Stimulated activated CD4-positive, alpha-beta T cell treated with anti-CD3 and anti-CD28 coated beads, Interleukin-2, amount 100 ng/mL, for 24 hours (primary cell): ENCODE results near the gene NATD1.
"Not testable (repeated sequence)": the region's sequence is repeated elsewhere in the genome, so short reads cannot be mapped to it uniquely, and the experiment has no call there.

Experiments used
- DNase-seq, 2 donors: peaks; one replicate each; pipeline ENCODE4 v3.0.0-alpha.2; 2020

NATD1 gene

DNA sequence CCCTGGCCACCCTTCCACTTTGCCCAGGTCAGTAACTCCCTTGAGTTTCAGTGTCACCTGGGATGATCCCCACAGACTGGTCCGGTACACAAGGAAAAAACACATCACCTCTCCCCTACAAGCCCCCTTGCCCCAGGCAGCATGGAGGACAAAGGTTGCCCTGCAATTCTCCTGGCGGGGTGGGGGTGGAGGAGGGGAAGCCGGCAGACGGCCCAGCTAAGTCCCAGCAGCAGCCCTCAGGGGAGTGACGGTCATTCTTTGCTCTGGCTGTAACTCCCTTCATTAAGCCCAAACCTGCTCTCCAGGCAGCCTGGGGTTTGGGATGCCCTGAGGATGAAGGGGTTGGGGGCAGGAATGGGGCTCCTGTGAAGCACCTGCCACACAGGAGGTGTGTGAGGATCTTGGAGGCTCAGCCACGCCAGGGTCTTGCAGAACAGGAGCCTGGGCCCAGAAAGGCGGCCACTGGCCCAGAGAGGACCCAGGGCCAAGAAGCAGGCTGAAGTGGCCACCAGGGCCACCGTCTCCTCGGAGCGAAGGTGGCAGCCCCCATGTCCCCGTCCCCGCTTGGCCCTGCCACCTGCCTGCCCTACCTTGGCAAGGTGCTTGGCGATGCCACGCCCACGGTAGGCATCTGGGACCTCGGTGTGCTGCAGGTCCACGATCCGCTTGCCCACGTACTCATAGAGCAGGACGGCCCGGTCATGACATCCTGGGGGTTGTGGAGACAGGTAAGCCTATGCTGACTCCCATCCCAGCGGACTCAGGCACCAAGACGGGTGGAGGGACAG is 9.5 kb downstream of the NATD1 start:
- DNase-seq: no peak

GRCh38 chr17:21242780-21243515 is 10.3 kb downstream of the NATD1 start:
- no peak for DNase-seq

DNA sequence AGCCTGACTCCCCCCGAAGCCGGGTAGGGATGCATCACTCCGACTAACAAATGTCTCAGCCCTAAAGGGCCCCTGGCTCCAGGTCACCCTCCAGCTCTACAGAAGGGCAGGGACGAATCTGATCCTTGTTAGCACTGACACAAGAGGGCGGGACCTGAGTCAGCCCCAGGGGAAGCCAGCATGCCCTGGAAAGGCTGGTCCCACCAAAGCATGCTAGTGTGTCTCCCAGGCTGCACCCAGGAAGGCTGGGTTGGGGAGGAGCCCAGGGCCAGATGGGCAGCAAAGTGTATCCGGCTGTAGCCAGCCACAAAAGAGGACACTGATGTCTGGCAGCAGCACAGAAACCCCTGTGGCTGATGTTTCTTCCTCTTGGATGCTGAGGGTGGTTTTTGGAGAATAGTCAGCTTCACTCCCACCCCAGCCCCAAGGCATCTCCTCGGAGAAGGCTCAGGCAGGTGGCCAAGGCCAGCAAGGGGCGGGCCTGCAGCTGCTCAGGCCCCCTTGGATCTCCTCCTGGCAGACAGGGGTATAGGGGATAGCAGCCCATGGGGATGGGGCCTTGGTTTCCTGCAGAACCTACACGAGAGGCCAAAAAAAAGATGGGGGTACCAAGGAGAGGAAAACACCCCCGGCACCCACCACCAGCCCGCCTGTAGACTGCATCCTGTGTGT is 11.0 kb downstream of the NATD1 start:
- no peak for DNase-seq

- DNase-seq: no peak
Measured at GRCh38 chr17:21241564-21241963, 11.6 kb downstream of the NATD1 start.

DNA sequence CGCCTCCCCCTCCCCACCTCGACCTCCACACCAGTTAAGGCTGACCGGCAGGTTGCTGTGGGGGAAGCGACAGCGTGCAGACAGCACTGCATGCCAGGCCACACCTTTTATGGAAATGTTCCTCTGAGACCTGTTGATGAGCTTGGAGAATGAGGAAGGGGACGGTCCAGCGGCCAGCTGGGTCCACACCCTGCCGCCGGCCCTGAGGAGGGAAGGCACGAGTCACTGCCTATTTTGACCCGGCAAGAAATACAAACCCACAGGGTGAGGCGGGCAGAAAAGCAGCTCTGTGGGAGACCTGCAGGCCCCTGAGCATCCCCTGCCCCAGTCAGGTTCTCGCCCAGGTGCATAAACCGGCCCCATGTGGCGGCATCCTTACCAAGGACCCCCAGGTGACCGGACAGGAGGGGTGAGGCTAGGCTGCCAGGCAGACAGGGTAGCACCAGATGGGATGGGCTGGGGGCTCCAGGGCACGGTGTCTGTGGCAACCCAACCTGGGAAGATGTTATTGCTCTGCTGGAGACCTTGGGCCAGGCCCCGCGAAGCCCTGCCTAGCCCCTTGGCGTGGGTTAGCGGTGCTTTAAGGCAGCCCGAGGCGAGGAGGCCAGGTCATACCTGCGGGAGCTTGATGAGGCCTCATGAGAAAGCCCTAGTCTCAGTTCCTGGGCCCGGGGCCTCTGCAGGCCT is 12.7 kb downstream of the NATD1 start:
- DNase-seq: no peak

GRCh38 chr17:21239680-21240368 is 13.4 kb downstream of the NATD1 start:
- DNase-seq: no peak

DNA sequence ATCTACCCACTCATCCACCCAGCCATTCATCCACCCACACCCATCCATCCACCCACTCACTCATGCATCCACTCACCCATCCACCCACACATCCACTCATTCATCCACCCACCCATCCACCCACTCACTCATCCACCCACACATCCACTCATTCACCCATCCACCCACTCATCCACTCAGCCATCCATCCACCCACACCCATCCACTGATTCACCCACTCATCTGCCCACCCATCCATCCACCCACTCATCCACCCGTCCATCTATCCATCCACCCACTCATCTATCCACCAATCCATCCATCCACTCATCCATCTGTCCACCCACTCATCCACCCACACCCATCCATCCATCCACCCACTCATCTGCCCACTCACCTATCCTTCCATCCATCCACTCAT is 17.3 kb downstream of the NATD1 start:
- DNase-seq: no peak

- DNase-seq: no peak
Measured at GRCh38 chr17:21233581-21234347, 19.4 kb downstream of the NATD1 start.

GRCh38 chr17:21232033-21232749 is 21.0 kb downstream of the NATD1 start:
- DNase-seq: no peak

- DNase-seq: no peak
Measured at GRCh38 chr17:21231533-21231932, 21.7 kb downstream of the NATD1 start.

GRCh38 chr17:21228845-21229244 is 24.4 kb downstream of the NATD1 start:
- DNase-seq: no peak

DNA sequence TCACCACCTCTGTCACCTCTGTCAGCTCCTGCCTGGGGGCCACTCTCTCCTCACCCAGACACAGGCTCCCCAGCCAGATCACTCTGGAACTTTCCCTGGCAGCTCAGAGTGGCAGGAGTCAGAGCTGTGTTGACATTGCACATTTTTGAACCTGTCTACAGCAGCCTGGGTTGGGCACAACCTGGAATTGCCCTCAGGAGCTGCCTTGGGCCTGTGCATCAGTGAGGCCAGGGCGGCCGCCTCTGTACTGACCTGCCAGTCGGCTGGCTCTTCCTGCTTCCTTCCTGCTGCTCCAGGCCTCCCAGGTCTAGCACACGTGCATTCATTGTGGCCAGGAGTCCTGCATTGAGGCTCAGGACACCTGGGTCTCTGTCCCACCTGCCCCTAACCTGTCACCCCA is 25.1 kb downstream of the NATD1 start:
- no peak for DNase-seq

GRCh38 chr17:21227277-21227676 is 25.9 kb downstream of the NATD1 start:
- not testable (repeated sequence) for DNase-seq

- DNase-seq: no peak
Measured at GRCh38 chr17:21223086-21223485, 30.1 kb downstream of the NATD1 start.

GRCh38 chr17:21218831-21219380 is 34.3 kb downstream of the NATD1 start:
- no peak for DNase-seq

DNA sequence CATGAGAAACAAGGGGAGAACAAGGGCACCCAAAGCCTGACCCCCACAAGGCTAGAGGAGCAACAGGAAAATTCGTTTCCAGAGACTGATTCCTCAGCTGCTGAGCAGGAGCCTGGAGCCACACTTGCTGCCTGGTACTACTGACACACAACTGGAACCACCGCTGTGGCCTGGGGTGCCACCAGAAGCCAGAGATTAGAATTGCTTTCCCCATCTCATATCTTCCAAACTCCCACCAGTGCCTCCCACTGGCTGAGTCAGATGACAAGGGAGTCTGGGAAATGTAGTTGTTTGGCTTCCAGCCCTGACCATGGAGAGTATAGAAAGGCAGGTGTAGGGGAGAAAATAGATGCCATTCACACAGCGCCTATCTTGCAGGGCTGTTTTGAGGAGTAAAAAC is 35.1 kb downstream of the NATD1 start:
- DNase-seq: peak; percentile 49 to 54

- DNase-seq: no peak
Measured at GRCh38 chr17:21217346-21217745, 35.9 kb downstream of the NATD1 start.

DNA sequence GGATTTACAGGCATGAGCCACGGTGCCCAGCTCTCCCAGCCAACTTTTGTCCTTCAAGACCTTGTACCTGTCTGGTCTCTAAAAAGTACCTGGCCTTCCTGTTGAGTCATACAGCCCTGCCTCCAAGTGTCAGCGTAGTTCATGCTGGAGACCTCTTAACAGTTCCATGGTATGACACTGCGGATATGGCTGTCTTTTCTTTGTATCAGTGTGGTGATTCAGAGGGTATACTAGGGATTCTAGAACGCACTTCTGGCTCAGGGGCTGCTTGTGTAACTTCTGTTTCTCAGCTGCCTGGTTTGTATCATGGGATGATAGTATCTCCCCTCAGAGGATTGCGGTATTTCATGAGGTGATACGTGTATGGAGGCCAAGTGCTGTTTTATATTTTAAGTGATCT is 37.3 kb downstream of the NATD1 start:
- DNase-seq: no peak

GRCh38 chr17:21214777-21215541 is 38.3 kb downstream of the NATD1 start:
- peak in 1 of 2 donors; percentile 22 for DNase-seq
